ENCODE data around the gene TRPM6. TPM values are rescaled to one million over a fixed set of nuclear protein-coding genes. Genes with fewer than 3 reads are reported as not detected.
A peak's percentile ranks its signal among the peaks of the same experiment; 100 is the strongest.

The TRPM6 gene
- polyA plus RNA-seq, 1 donor: 1.1 TPM

GRCh38 chr9:74711341-74711740 lies 176.4 kb downstream of the TRPM6 start:
- DNase-seq: peak; percentile 56

- no peak for DNase-seq
These were observed 190.2 kb downstream of the TRPM6 start for GRCh38 chr9:74697535-74697934.

- DNase-seq: no peak
These were observed 191.2 kb downstream of the TRPM6 start for GRCh38 chr9:74696520-74696919.

GRCh38 chr9:74691058-74691457 lies 196.7 kb downstream of the TRPM6 start:
- no peak for DNase-seq

- no peak for DNase-seq
These were observed 204.4 kb downstream of the TRPM6 start for GRCh38 chr9:74683322-74683721.

GRCh38 chr9:74681906-74682305 lies 205.8 kb downstream of the TRPM6 start:
- no peak for DNase-seq

GRCh38 chr9:74674077-74674476 lies 213.6 kb downstream of the TRPM6 start:
- DNase-seq: no peak

Other genes starting within 250 kb of the TRPM6 start
- 6.4 TPM for gene C9orf40, start 65.0 kb upstream of the TRPM6 start, polyA plus RNA-seq (ENCODE audit: insufficient read length)
- 22.9 TPM for gene CARNMT1, start 140.4 kb upstream of the TRPM6 start, polyA plus RNA-seq (ENCODE audit: insufficient read length)
- 18.8 TPM for gene NMRK1, start 200.2 kb upstream of the TRPM6 start, polyA plus RNA-seq (ENCODE audit: insufficient read length)
- 23.4 TPM for gene OSTF1, start 200.6 kb upstream of the TRPM6 start, polyA plus RNA-seq (ENCODE audit: insufficient read length)